Measurements from ENCODE around the gene ARHGEF4. TPM values are rescaled to one million over a fixed set of nuclear protein-coding genes. Genes with fewer than 3 reads are reported as not detected.

Gene ARHGEF4, protein sequence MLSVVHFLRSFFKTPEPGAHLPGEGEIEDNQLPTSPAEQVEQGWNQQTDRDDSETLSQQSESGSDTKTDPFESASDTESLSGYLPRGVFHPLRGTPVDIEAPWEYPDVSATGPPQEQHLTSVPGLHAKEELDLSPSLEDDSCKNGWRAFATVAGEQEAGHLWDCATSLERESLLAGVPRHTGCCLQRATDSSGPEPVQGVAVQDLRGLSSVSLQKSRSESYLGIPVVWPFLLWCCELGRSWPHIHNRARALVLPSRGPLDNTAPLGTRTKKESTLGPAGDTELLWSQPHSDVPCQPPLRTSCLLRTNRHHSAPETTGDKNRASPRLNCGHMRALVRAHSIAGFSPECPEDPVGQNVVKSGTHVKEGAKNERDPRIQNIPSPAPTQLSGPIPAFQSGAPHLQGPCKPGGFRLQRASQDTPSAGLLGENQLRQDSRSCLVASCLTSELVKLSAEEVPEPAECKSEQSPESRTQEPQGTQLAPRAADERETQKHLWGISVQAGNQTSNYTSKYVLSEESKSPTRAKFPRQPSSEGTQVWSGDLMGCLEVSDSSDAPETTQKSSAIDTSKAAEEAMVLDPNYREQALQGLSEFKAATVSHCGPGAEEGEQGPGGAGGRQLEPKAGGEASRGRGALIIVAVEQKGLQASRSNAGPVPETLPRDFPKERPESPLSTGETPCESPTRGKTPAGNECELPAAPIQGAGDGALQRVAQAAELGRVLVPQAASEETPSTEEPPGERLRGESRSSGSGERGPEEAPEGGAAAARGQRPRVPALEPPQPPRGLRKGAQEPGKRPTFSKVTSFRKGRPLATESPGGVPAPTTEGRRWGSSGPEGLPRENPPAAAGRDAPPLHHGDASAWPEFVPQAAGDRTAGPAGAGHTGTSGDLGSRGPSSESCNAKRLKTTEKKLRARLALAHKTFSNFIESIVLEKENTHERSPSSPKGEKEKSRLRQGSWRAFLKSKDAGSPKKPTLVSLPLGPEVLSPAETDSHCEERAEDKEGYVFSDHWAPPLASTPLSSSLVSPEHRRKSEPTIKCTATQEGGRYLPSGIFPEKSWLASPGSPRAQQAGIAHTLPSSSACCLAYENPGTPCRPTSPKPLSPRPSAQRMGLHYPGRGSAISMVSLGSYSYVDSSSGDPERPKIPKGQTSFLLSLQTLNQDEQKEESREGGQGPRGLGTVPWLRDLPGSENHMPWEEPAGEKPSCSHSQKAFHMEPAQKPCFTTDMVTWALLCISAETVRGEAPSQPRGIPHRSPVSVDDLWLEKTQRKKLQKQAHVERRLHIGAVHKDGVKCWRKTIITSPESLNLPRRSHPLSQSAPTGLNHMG (N-terminal part only)
- total RNA-seq (9.6 TPM), polyA plus RNA-seq (ENCODE audit: insufficient read depth in 1 of 8, insufficient read length in 8 of 8, low replicate concordance in 1 of 8) (10 to 100 TPM in 3 of 8 donors, 1 to 10 TPM in 5; 6.1 to 15.4 (median 8.1) TPM)
- long read RNA-seq, donor 1, partial matches to known transcripts: 7 of 7 reads
- long read RNA-seq, donor 1, other reads (novel, unspliced or antisense): 0 of 7 reads
- long read RNA-seq, donor 2: 0 reads
- long read RNA-seq, donor 3: 0 reads
- long read RNA-seq, donor 4: 0 reads
- long read RNA-seq, donor 5, partial matches to known transcripts: 71 of 106 reads
- long read RNA-seq, donor 5, other reads (novel, unspliced or antisense): 35 of 106 reads
- long read RNA-seq, donor 6, partial matches to known transcripts: 0 of 1 reads
- long read RNA-seq, donor 6, other reads (novel, unspliced or antisense): 0 of 1 reads
- long read RNA-seq, donor 7, partial matches to known transcripts: 0 of 1 reads
- long read RNA-seq, donor 7, other reads (novel, unspliced or antisense): 0 of 1 reads
- long read RNA-seq, donor 8: 0 reads
- long read RNA-seq, donor 9: 0 reads
- long read RNA-seq, donor 10, partial matches to known transcripts: 0 of 1 reads
- long read RNA-seq, donor 10, other reads (novel, unspliced or antisense): 0 of 1 reads
- long read RNA-seq, donor 11: 0 reads

DNA sequence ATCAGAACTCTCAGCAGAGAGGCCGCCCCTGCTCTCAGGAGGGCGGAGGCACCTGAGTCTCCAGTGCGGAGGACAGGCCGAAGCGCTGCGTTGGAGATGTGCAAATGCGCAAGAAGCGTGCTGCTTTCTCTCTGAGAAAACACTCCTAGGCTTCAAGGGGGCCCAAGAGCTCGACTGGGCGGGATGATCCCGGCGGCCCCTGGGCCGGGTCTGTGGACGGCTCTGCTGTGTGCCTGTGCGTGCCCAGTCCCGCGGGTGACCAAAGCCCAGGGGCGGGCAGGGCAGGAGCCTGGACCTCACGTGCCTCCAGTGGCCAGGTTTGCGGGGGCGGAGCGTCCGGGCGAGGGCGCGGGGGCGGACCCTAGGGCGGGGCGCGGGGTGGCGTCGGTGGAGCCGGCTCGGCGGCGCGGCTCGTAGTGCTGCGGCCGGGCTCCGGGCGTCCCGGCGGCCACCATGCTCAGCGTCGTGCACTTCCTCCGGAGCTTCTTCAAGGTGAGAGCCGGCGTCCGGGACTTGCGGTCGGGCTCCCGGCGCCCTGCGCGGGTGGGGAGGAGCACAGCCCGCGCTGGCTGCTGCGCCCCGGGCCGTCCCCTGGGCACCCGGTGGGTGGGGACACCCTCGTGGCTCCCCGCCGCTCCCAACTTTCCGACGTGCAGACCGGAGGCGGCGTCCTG lies at the start of gene ARHGEF4:
ARHGEF4 (plus strand) TSS at position 414 of the 674 bp plus-strand sequence; CDS start at position 454, 40 bp downstream.
- no peaks in the 10 kb centered on the region for H3K9me3 ChIP-seq (replicated peaks; ENCODE audit: control insufficient read depth, low read depth, low read length)
- H3K4me1 ChIP-seq (ENCODE audit: control insufficient read depth, insufficient read depth, low read length): no peaks in the 10 kb centered on the region
- no peak for DNase-seq
- H3K4me3 ChIP-seq (ENCODE audit: low read length): no peak within 1 kb of the TSS
- H3K27ac ChIP-seq (ENCODE audit: low read length): no peak within 1 kb of the TSS
- 2% methylated on average over 70 of the region's 70 CpGs for WGBS (ENCODE audit: insufficient coverage)
- peaks cover 61% of the 10 kb centered on the region for H3K27me3 ChIP-seq (ENCODE audit: control insufficient read depth, insufficient read depth, low read length)
- no peaks in the 10 kb centered on the region for H3K36me3 ChIP-seq (ENCODE audit: control insufficient read depth, insufficient read depth, low read length)

DNA sequence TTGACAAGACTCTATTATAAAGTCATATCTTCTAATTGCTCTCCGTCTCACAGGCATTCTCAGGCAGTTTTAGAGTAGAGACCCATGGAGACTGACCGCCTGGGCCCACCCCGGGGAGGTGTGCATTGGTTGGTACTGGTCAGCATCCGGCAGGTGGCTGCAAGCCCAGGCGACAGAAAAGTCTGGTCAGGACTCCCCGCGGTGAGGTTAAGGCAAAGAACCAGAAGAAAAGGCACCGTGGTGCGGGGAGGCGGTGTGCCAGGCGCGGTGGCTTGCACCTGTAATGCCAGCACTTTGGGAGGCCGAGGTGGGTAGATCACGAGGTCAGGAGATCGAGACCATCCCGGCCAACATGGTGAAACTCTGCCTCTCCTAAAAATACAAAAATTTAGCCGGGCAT lies 48.9 kb upstream of the ARHGEF4 start:
- Histone ChIP-seq H3K4me1 (ENCODE audit: control insufficient read depth, insufficient read depth, low read length) (no peaks in the 10 kb centered on the region), H3K4me3 (ENCODE audit: low read length) (no peak overlapping the region), H3K27me3 (ENCODE audit: control insufficient read depth, insufficient read depth, low read length) (peaks cover 5% of the 10 kb centered on the region), H3K27ac (ENCODE audit: low read length) (no peak overlapping the region), H3K36me3 (ENCODE audit: control insufficient read depth, insufficient read depth, low read length) (no peaks in the 10 kb centered on the region), H3K9me3 (replicated peaks; ENCODE audit: control insufficient read depth, low read depth, low read length) (no peaks in the 10 kb centered on the region)
- WGBS (ENCODE audit: insufficient coverage): 81% methylated on average over 16 of the region's 17 CpGs
- DNase-seq: no peak

DNA sequence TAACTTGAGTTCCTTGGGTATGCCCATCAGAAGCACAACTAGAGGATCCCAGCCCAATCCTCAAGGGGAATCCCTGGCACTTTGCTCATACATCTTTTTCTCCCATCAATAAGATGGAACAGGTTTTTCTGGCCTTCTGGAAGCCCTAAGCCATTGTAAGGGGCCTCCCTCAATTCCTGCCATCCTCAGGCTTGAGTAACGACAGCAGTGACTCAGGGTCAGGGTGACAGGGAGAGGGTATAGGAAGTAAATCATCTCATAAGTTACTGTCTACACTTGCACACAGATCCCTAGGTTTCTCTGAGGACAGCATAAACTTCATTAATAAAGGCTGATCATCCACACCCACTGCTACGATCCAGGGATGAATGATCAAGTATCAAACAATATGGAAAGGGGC lies 46.4 kb upstream of the ARHGEF4 start:
- no peak for DNase-seq
- Histone ChIP-seq H3K27me3 (ENCODE audit: control insufficient read depth, insufficient read depth, low read length) (peaks cover 5% of the 10 kb centered on the region), H3K4me3 (ENCODE audit: low read length) (no peak overlapping the region), H3K9me3 (replicated peaks; ENCODE audit: control insufficient read depth, low read depth, low read length) (no peaks in the 10 kb centered on the region), H3K4me1 (ENCODE audit: control insufficient read depth, insufficient read depth, low read length) (no peaks in the 10 kb centered on the region), H3K27ac (ENCODE audit: low read length) (no peak overlapping the region), H3K36me3 (ENCODE audit: control insufficient read depth, insufficient read depth, low read length) (no peaks in the 10 kb centered on the region)
- no CpG with 5 or more reads among the region's 2 CpGs for WGBS (ENCODE audit: insufficient coverage)

DNA sequence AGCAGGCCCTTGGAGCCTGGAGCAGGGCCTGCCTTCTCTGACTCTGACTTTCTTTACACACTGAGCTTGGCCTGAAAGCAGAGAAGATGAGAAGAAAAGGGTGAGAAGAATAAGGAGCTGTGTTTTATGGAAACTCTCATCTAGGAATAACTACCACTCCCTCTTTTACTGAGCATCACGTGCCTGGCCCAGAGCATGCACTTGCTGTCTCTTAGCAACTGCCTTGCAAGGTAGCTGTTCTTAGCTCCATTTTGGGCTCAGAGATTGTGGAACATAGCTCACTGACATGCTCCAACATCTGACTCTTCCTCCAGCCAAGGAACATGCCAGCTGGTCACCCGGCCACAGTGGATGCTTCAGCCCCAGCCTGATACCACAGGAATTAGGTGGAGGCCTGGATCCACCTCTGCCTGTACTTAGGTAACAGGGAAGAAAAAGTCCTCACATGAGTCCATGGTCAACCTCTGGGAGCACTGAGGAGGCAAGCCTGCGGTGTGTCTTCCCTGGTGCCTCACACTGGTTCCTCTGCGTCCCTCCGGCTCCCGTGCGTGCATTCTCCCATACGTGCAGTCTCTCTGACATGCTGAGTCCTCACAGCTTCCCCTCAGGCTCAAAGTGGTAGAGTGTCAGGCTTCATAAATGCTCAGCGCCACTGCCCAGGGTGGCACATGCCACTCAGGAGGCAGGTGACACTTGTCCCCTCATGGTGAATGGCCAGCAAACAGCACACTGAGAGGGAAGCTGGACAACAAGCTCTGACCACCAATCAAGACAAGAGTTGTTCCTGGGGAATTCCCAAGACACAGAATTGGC lies 45.7 kb upstream of the ARHGEF4 start:
- DNase-seq: no peak
- 82% methylated on average over 8 of the region's 9 CpGs for WGBS (ENCODE audit: insufficient coverage)
- no peaks in the 10 kb centered on the region for H3K9me3 ChIP-seq (replicated peaks; ENCODE audit: control insufficient read depth, low read depth, low read length)
- no peak overlapping the region for H3K4me3 ChIP-seq (ENCODE audit: low read length)
- H3K27me3 ChIP-seq (ENCODE audit: control insufficient read depth, insufficient read depth, low read length): peaks cover 2% of the 10 kb centered on the region
- H3K27ac ChIP-seq (ENCODE audit: low read length): no peak overlapping the region
- no peaks in the 10 kb centered on the region for H3K36me3 ChIP-seq (ENCODE audit: control insufficient read depth, insufficient read depth, low read length)
- no peaks in the 10 kb centered on the region for H3K4me1 ChIP-seq (ENCODE audit: control insufficient read depth, insufficient read depth, low read length)

DNA sequence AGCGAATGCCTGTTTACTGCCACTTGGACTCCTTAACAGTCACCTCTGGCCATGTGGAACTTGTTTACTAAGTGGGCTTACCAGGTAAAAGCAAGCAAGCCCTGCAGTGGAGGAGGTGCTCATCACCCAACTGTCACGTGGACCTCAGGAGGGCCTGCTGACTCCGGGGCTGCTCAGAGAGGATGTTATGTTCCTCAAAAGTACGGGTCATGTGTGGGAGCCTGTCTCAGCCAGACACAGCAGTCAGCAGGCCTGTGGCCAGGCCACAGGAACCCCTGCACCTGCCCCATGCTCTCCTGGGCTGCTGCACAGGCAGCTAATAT lies 45.1 kb upstream of the ARHGEF4 start:
- 33% methylated on average over 3 of the region's 4 CpGs for WGBS (ENCODE audit: insufficient coverage)
- H3K9me3 ChIP-seq (replicated peaks; ENCODE audit: control insufficient read depth, low read depth, low read length): no peaks in the 10 kb centered on the region
- no peak for DNase-seq
- no peaks in the 10 kb centered on the region for H3K4me1 ChIP-seq (ENCODE audit: control insufficient read depth, insufficient read depth, low read length)
- no peak overlapping the region for H3K4me3 ChIP-seq (ENCODE audit: low read length)
- H3K27ac ChIP-seq (ENCODE audit: low read length): no peak overlapping the region
- no peaks in the 10 kb centered on the region for H3K36me3 ChIP-seq (ENCODE audit: control insufficient read depth, insufficient read depth, low read length)
- H3K27me3 ChIP-seq (ENCODE audit: control insufficient read depth, insufficient read depth, low read length): peaks cover 2% of the 10 kb centered on the region

DNA sequence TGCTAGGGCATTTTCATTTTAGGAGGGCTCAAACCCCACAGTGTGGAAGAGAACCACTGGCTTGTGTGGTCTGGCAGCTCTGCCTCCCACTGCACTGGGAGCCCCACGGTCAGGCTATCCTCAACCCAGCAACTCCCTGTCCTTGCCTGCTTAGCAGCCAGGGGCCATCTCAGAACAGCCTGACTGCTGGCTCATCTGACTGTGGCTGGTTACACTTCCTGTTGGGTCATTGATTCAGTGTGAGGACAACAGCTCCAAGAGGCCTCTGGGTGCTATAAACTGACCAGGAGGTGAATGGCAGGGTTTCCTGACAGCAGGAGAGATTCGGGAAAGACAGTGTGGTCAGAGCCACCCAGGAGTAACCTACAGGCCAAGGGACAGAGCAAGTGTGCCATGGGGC lies 41.3 kb upstream of the ARHGEF4 start:
- no peak for DNase-seq
- no peak overlapping the region for H3K4me3 ChIP-seq (ENCODE audit: low read length)
- H3K4me1 ChIP-seq (ENCODE audit: control insufficient read depth, insufficient read depth, low read length): peaks cover 7% of the 10 kb centered on the region
- H3K9me3 ChIP-seq (replicated peaks; ENCODE audit: control insufficient read depth, low read depth, low read length): no peaks in the 10 kb centered on the region
- H3K27ac ChIP-seq (ENCODE audit: low read length): no peak overlapping the region
- peaks cover 11% of the 10 kb centered on the region for H3K27me3 ChIP-seq (ENCODE audit: control insufficient read depth, insufficient read depth, low read length)
- H3K36me3 ChIP-seq (ENCODE audit: control insufficient read depth, insufficient read depth, low read length): no peaks in the 10 kb centered on the region
- WGBS (ENCODE audit: insufficient coverage): 29% methylated on average over 2 of the region's 2 CpGs

DNA sequence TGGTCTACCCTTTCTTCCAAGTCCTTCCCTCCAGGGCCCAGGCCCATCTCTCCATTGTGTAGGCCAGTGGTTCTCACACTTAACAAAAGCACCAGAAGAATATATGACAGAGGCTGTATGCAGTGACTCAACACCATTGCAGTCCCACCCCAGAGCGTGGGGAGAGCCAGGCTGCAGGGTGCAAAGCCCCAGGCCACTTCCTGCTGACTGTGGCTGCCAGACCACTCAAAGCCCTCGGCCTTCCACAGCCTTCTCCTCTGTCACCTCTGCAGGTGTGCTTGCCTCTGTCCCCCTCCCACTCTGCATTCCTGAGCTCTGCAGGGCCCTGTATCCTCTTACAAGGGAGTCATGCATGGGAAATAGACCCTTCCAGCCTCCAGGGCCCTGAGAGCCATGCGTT lies 40.4 kb upstream of the ARHGEF4 start:
- peaks cover 7% of the 10 kb centered on the region for H3K4me1 ChIP-seq (ENCODE audit: control insufficient read depth, insufficient read depth, low read length)
- DNase-seq: no peak
- no peaks in the 10 kb centered on the region for H3K9me3 ChIP-seq (replicated peaks; ENCODE audit: control insufficient read depth, low read depth, low read length)
- no peak overlapping the region for H3K4me3 ChIP-seq (ENCODE audit: low read length)
- H3K36me3 ChIP-seq (ENCODE audit: control insufficient read depth, insufficient read depth, low read length): no peaks in the 10 kb centered on the region
- WGBS (ENCODE audit: insufficient coverage): 29% methylated on average over 2 of the region's 3 CpGs
- peaks cover 11% of the 10 kb centered on the region for H3K27me3 ChIP-seq (ENCODE audit: control insufficient read depth, insufficient read depth, low read length)
- H3K27ac ChIP-seq (ENCODE audit: low read length): no peak overlapping the region
